B cell (primary cell): ENCODE data around the gene MORN1. TPM values are rescaled to one million over a fixed set of nuclear protein-coding genes. Genes with fewer than 3 reads are reported as not detected.
"Not testable (repeated sequence)": the region's sequence is repeated elsewhere in the genome, so short reads cannot be mapped to it uniquely, and the experiment has no call there.

Experiments used
- ATAC-seq: fragments of 200-7000 bp; cut with Tn5 transposase; one replicate; pipeline ENCODE4 v1.10.0; 2021; ENCODE audit warnings: low read depth, mild to moderate bottlenecking, moderate number of reproducible peaks, moderate library complexity
- CTCF ChIA-PET: fragments of 350-600 bp; sonication (Branson Sonifier 250); formaldehyde crosslinking; loops from one replicate; lab custom pipeline; 2021; ENCODE audit warnings: antibody characterized with exemption, inconsistent platforms; lab: Charles Lee
- POLR2A ChIA-PET: fragments of 350-600 bp; sonication (Branson Sonifier 250); formaldehyde crosslinking; loops from one replicate; lab custom pipeline; 2021; ENCODE audit warnings: antibody characterized with exemption; lab: Charles Lee
- DNase-seq: peaks from one replicate; pipeline ENCODE4 v3.0.0; 2013
- H2AFZ ChIP-seq: 2 replicates; pipeline ENCODE4 v1.6.1; 2012; ENCODE audit warnings: mild to moderate bottlenecking, low read depth, low read length; ENCODE audit not compliant: insufficient read depth, poor library complexity, severe bottlenecking
- H3K27ac ChIP-seq, 2 donors: 1 replicate in 1 of 2; 2 replicates in 1 of 2; pipeline ENCODE4 v1.5.1; 2012 to 2013; ENCODE audit warnings: low read length in 2 of 2, mild to moderate bottlenecking in 2 of 2, moderate library complexity in 1 of 2
- H3K27me3 ChIP-seq, 4 experiments: fragments of 200-600 bp in 1 of 4; sonication (generic) in 1 of 4; replicated peaks in 1 of 4; 1 replicate in 2 of 4; 2 replicates in 2 of 4; pipeline versions ENCODE4 v1.6.1 to v1.7.0; 2013 to 2016; ENCODE audit warnings: low read length in 3 of 4, mild to moderate bottlenecking in 2 of 4, mixed read lengths in 1 of 4, moderate library complexity in 1 of 4; ENCODE audit not compliant: insufficient read depth in 4 of 4, control insufficient read depth in 3 of 4; ENCODE audit errors: control extremely low read depth in 1 of 4
- H3K36me3 ChIP-seq, 2 experiments: replicated peaks in 1 of 2; 1 replicate in 1 of 2; 2 replicates in 1 of 2; pipeline versions ENCODE4 v1.6.1 to v1.7.1; 2013; ENCODE audit warnings: low read length in 1 of 2; ENCODE audit not compliant: insufficient read depth in 2 of 2, control insufficient read depth in 1 of 2; ENCODE audit errors: control extremely low read depth in 1 of 2, extremely low read depth in 1 of 2
- H3K4me1 ChIP-seq, 2 donors: fragments of 200-600 bp in 1 of 2; sonication (generic) in 1 of 2; 1 replicate in 1 of 2; 2 replicates in 1 of 2; pipeline versions ENCODE4 v1.5.1 to v1.6.1; 2013 to 2017; ENCODE audit warnings: low read length in 2 of 2; ENCODE audit not compliant: control insufficient read depth in 2 of 2, insufficient read depth in 2 of 2
- H3K4me2 ChIP-seq: replicated peaks from 2 replicates; pipeline ENCODE3; 2012; ENCODE audit warnings: mild to moderate bottlenecking, low read depth, low read length; ENCODE audit not compliant: poor library complexity, severe bottlenecking
- H3K4me3 ChIP-seq, 5 experiments: fragments of 200-600 bp in 1 of 5; sonication (generic) in 1 of 5; 1 replicate in 3 of 5; 2 replicates in 2 of 5; pipeline versions ENCODE4 v1.5.1 to v1.7.0; 2011 to 2016; ENCODE audit warnings: low read length in 4 of 5, mild to moderate bottlenecking in 4 of 5, low read depth in 2 of 5, control low read depth in 1 of 5, moderate library complexity in 1 of 5; ENCODE audit not compliant: insufficient read depth in 1 of 5; ENCODE audit errors: control extremely low read depth in 1 of 5, extremely low read depth in 1 of 5
- H3K79me2 ChIP-seq: fragments of 200-600 bp; sonication (generic); one replicate; pipeline ENCODE4 v1.6.0; 2016; ENCODE audit warnings: low read length; ENCODE audit not compliant: control insufficient read depth, insufficient read depth
- H3K9ac ChIP-seq: fragments of 200-600 bp; sonication (generic); 2 replicates; pipeline ENCODE4 v1.6.1; 2017; ENCODE audit warnings: mild to moderate bottlenecking, low read length, moderate library complexity
- H3K9me3 ChIP-seq, 3 donors: one replicate each; pipeline versions ENCODE4 v1.6.1 to v1.7.1; 2013; ENCODE audit warnings: low read length in 2 of 3; ENCODE audit not compliant: control insufficient read depth in 2 of 3, insufficient read depth in 1 of 3; ENCODE audit errors: control extremely low read depth in 1 of 3
- H4K20me1 ChIP-seq: 2 replicates; pipeline ENCODE4 v1.6.0; 2012; ENCODE audit warnings: mild to moderate bottlenecking, low read length; ENCODE audit not compliant: insufficient read depth, control insufficient read depth, poor library complexity, severe bottlenecking
- H3K27ac Mint-ChIP-seq: one replicate; pipeline ENCODE4 v1.8.0; 2021; ENCODE audit warnings: mixed read lengths
- H3K27me3 Mint-ChIP-seq: one replicate; pipeline ENCODE4 v1.8.0; 2021; ENCODE audit warnings: mixed read lengths
- H3K4me1 Mint-ChIP-seq: one replicate; pipeline ENCODE4 v1.8.0; 2021; ENCODE audit warnings: mixed read lengths
- H3K4me3 Mint-ChIP-seq: one replicate; pipeline ENCODE4 v1.8.0; 2021; ENCODE audit warnings: mixed read lengths
- H3K9me3 Mint-ChIP-seq: one replicate; pipeline ENCODE4 v1.8.0; 2022; ENCODE audit warnings: mixed read lengths; ENCODE audit not compliant: insufficient read depth
- CTCF ChIP-seq: fragments of 200-600 bp; IDR thresholded peaks from one replicate; pipeline ENCODE4 v1.8.0; 2022; ENCODE audit warnings: antibody characterized with exemption, mild to moderate bottlenecking
- EZH2 ChIP-seq: IDR thresholded peaks from 2 replicates; pipeline ENCODE4 v1.6.1; 2012; ENCODE audit warnings: borderline replicate concordance, low read depth, mild to moderate bottlenecking, moderate library complexity, low read length; ENCODE audit not compliant: insufficient read depth, poor library complexity, severe bottlenecking
- WGBS: methylation state at CpG from one replicate; pipeline ENCODE4 v1.1.5; 2013; ENCODE audit warnings: missing lambda C conversion rate; ENCODE audit not compliant: insufficient coverage; 5-methylcytosine and 5-hydroxymethylcytosine counted together
- intact Hi-C: fragments of 100-400 bp; cut with micrococcal nuclease; formaldehyde crosslinking; loops from one replicate; pipeline ENCODE4 v1.10.0; 2022
- polyA plus RNA-seq: library from polyadenylated mRNA; depleted of rRNA; stranded (reverse); fragments of >200 nt; gene quantifications from 2 replicates; pipeline ENCODE4 v1.2.3, GENCODE V29; 2012
- total RNA-seq, 2 donors: library from RNA; stranded (reverse); fragments of 120-200 nt in 1 of 2; gene quantifications; 1 replicate in 1 of 2; 2 replicates in 1 of 2; pipeline versions ENCODE4 v1.2.3 to v1.2.4, GENCODE V29; 2013 to 2022

Gene MORN1
- total and polyA plus RNA-seq, 2 donors (not counting 1 experiment from before 2014, with no cell fraction given), result 10.2 to 32.6 TPM

GRCh38 chr1:2297246-2298011 is 93.9 kb downstream of the MORN1 start:
- no peak overlapping the region for H3K9ac ChIP-seq
- WGBS, result 98% methylated on average over 35 of the region's 35 CpGs
- no peaks in the 10 kb centered on the region for H3K27me3 Mint-ChIP-seq
- TF ChIP-seq EZH2 (no peak), CTCF (no peak)
- H3K4me3 ChIP-seq, result no peak overlapping the region
- H3K36me3 ChIP-seq, result peaks cover 0 to 7% of the 10 kb centered on the region in 2 experiments
- H3K27ac ChIP-seq, result no peak overlapping the region
- no peaks in the 10 kb centered on the region for H3K27me3 ChIP-seq
- CTCF ChIA-PET, result no interaction called here
- H3K4me1 ChIP-seq, result peaks cover 54 to 77% of the 10 kb centered on the region in 2 donors
- H3K9me3 Mint-ChIP-seq, result no peaks in the 10 kb centered on the region
- no peak overlapping the region for H3K4me2 ChIP-seq
- H2AFZ ChIP-seq, result no peak overlapping the region
- POLR2A ChIA-PET, result interaction anchor here (0.6 to 4.4 kb wide), 2 partner anchors 68 to 77 kb away, joined by 3 to 30 read pairs; no protein-coding TSS in a partner anchor
- H3K79me2 ChIP-seq, result peaks cover 89% of the 10 kb centered on the region
- DNase-seq (no peak), ATAC-seq (no peak)
- peaks cover 77% of the 10 kb centered on the region for H3K4me1 Mint-ChIP-seq
- H4K20me1 ChIP-seq, result peaks cover 40% of the 10 kb centered on the region
- no peaks in the 10 kb centered on the region for H3K9me3 ChIP-seq
- intact Hi-C loops, result no loop called here
- no peak overlapping the region for H3K4me3 Mint-ChIP-seq
- H3K27ac Mint-ChIP-seq, result no peak overlapping the region

- Mint-ChIP-seq H3K4me1 (peaks cover 78% of the 10 kb centered on the region), H3K4me3 (no peak overlapping the region), H3K27me3 (no peaks in the 10 kb centered on the region), H3K9me3 (no peaks in the 10 kb centered on the region), H3K27ac (peak overlapping the region; percentile 8)
- no peak overlapping the region for H3K4me3 ChIP-seq
- H3K27ac ChIP-seq, result no peak overlapping the region
- peaks cover 89% of the 10 kb centered on the region for H3K79me2 ChIP-seq
- H3K4me1 ChIP-seq, result peaks cover 51 to 77% of the 10 kb centered on the region in 2 donors
- CTCF ChIA-PET, result interaction anchor here (1.0 to 1.1 kb wide), 2 partner anchors 12 to 19 kb away, joined by 3 to 4 read pairs; no protein-coding TSS in a partner anchor
- intact Hi-C loops, result no loop called here
- peaks cover 0 to 7% of the 10 kb centered on the region in 2 experiments for H3K36me3 ChIP-seq
- H4K20me1 ChIP-seq, result peaks cover 48% of the 10 kb centered on the region
- 96% methylated on average over 18 of the region's 18 CpGs for WGBS
- H3K9me3 ChIP-seq, result no peaks in the 10 kb centered on the region
- H3K27me3 ChIP-seq, result no peaks in the 10 kb centered on the region
- no peak overlapping the region for H3K4me2 ChIP-seq
- no peak for DNase-seq
- no peak for TF ChIP-seq EZH2
- ATAC-seq, result no peak
- POLR2A ChIA-PET, result interaction anchor here (1.1 kb wide), 1 partner anchor 36 kb away, joined by 4 read pairs; no protein-coding TSS in a partner anchor
- H3K9ac ChIP-seq, result no peak overlapping the region
- no peak overlapping the region for H2AFZ ChIP-seq
These were observed 94.7 kb downstream of the MORN1 start for GRCh38 chr1:2296614-2297013.

- Mint-ChIP-seq H3K4me1 (peaks cover 78% of the 10 kb centered on the region), H3K27ac (peak overlapping the region; percentile 8)
- H3K9me3 Mint-ChIP-seq, ATAC-seq, H3K9me3 ChIP-seq, H3K4me3 Mint-ChIP-seq, H3K4me3 ChIP-seq, H3K4me2 ChIP-seq, H3K36me3 ChIP-seq, DNase-seq, H2AFZ ChIP-seq, H3K9ac ChIP-seq, H3K27ac ChIP-seq, intact Hi-C loops, H3K27me3 Mint-ChIP-seq, H3K27me3 ChIP-seq: not testable (repeated sequence)
- Histone ChIP-seq H4K20me1 (peaks cover 52% of the 10 kb centered on the region), H3K4me1 (peaks cover 51 to 77% of the 10 kb centered on the region in 2 donors), H3K79me2 (peaks cover 90% of the 10 kb centered on the region)
- POLR2A ChIA-PET, result interaction anchor here (1.1 kb wide), 1 partner anchor 35 kb away, joined by 4 read pairs; no protein-coding TSS in a partner anchor
- 98% methylated on average over 6 of the region's 9 CpGs for WGBS
- CTCF ChIA-PET, result interaction anchor here (1.0 to 1.1 kb wide), 2 partner anchors 12 to 19 kb away, joined by 3 to 4 read pairs; no protein-coding TSS in a partner anchor
These were observed 95.1 kb downstream of the MORN1 start for GRCh38 chr1:2296211-2296610.
